ENCODE measurements around the gene PCDHGB7.
A peak's percentile ranks its signal among the peaks of the same experiment; 100 is the strongest.
"Not testable (repeated sequence)": the region's sequence is repeated elsewhere in the genome, so short reads cannot be mapped to it uniquely, and the experiment has no call there.

Gene PCDHGB7

GRCh38 chr5:141373673-141374317 is 43.7 kb upstream of the PCDHGB7 start, which contains the start of gene PCDHGA6:
Gene PCDHGA6, plus strand, starts transcription at chr5:141373891. Its CDS starts 193 bp downstream, at chr5:141374084.
- no peak for DNase-seq (ENCODE audit: low read depth in 1 of 2, low spot score in 1 of 2)
- no peaks in the 10 kb centered on the region for H3K27me3 ChIP-seq (ENCODE audit: insufficient read depth, poor library complexity, severe bottlenecking)
- TF ChIP-seq REST (IDR thresholded peaks at IDR 0.05; ENCODE audit: insufficient replicate concordance, low read depth) (no peak), CTCF (IDR thresholded peaks at IDR 0.05; ENCODE audit: insufficient read depth, low read length) (no peak), POLR2AphosphoS5 (IDR thresholded peaks at IDR 0.05; ENCODE audit: low read depth) (no peak), GABPA (IDR thresholded peaks at IDR 0.05; ENCODE audit: low read depth) (no peak), SPI1 (IDR thresholded peaks at IDR 0.05; ENCODE audit: borderline replicate concordance, low read depth) (no peak)
- H3K4me3 ChIP-seq (replicated peaks; ENCODE audit: insufficient read depth, low read length): no peak within 1 kb of the TSS
- H3K27ac ChIP-seq (replicated peaks): no peak within 1 kb of the TSS

GRCh38 chr5:141374627-141375026 is 42.9 kb upstream of the PCDHGB7 start:
- TF ChIP-seq SPI1 (IDR thresholded peaks at IDR 0.05; ENCODE audit: borderline replicate concordance, low read depth) (no peak), CTCF (IDR thresholded peaks at IDR 0.05; ENCODE audit: insufficient read depth, low read length) (no peak), REST (IDR thresholded peaks at IDR 0.05; ENCODE audit: insufficient replicate concordance, low read depth) (no peak), GABPA (IDR thresholded peaks at IDR 0.05; ENCODE audit: low read depth) (no peak), POLR2AphosphoS5 (IDR thresholded peaks at IDR 0.05; ENCODE audit: low read depth) (no peak)
- Histone ChIP-seq H3K4me3 (replicated peaks; ENCODE audit: insufficient read depth, low read length) (no peak overlapping the region), H3K27me3 (ENCODE audit: insufficient read depth, poor library complexity, severe bottlenecking) (no peaks in the 10 kb centered on the region), H3K27ac (replicated peaks) (no peak overlapping the region)
- DNase-seq (ENCODE audit: low read depth in 1 of 2, low spot score in 1 of 2): no peak

GRCh38 chr5:141375444-141376155 is 41.9 kb upstream of the PCDHGB7 start:
- H3K27ac ChIP-seq (replicated peaks); H3K27me3 ChIP-seq (ENCODE audit: insufficient read depth, poor library complexity, severe bottlenecking); DNase-seq (ENCODE audit: low read depth in 1 of 2, low spot score in 1 of 2); H3K4me3 ChIP-seq (replicated peaks; ENCODE audit: insufficient read depth, low read length): not testable (repeated sequence)

- peak in 1 of 2 experiments; percentile 32 for DNase-seq (ENCODE audit: low read depth in 1 of 2, low spot score in 1 of 2)
- H3K27ac ChIP-seq (replicated peaks): no peak within 1 kb of the TSS; the same call in 1 of the 2 replicates
- TF ChIP-seq SPI1 (IDR thresholded peaks at IDR 0.05; ENCODE audit: borderline replicate concordance, low read depth): no peak
- peak; percentile 33 for TF ChIP-seq CTCF (IDR thresholded peaks at IDR 0.05; ENCODE audit: insufficient read depth, low read length)
- no peaks in the 10 kb centered on the region for H3K27me3 ChIP-seq (ENCODE audit: insufficient read depth, poor library complexity, severe bottlenecking)
- peak within 1 kb of the TSS; percentile 47 for H3K4me3 ChIP-seq (replicated peaks; ENCODE audit: insufficient read depth, low read length)
Observed at GRCh38 chr5:141382469-141383294, 34.8 kb upstream of the PCDHGB7 start, which contains the start of gene PCDHGA7. Gene PCDHGA7, plus strand, starts transcription at chr5:141382742. Its CDS starts 158 bp downstream, at chr5:141382900.
